Transverse colon (tissue), 4 donors: ENCODE results near the gene GTF3C1. TPM values are rescaled to one million over a fixed set of nuclear protein-coding genes. Genes with fewer than 3 reads are reported as not detected.

Experiments used
- DNase-seq: peaks from one replicate; pipeline ENCODE4 v3.0.0-alpha.2; 2019
- H3K27ac ChIP-seq, 4 donors: fragments of 200-600 bp; sonication (generic); 2 replicates each; pipeline ENCODE4 v1.5.1; 2016 to 2018; ENCODE audit warnings: inconsistent platforms in 4 of 4
- H3K27me3 ChIP-seq: fragments of 200-600 bp; sonication (generic); 2 replicates; pipeline ENCODE4 v1.5.1; 2017; ENCODE audit warnings: inconsistent platforms
- H3K36me3 ChIP-seq, 4 donors: fragments of 200-600 bp; sonication (generic); 2 replicates each; pipeline ENCODE4 v1.5.1; 2017 to 2019; ENCODE audit warnings: inconsistent platforms in 4 of 4
- H3K4me1 ChIP-seq, 4 donors: fragments of 200-600 bp; sonication (generic); 2 replicates each; pipeline ENCODE4 v1.5.1; 2017 to 2020; ENCODE audit warnings: inconsistent platforms in 4 of 4
- H3K4me3 ChIP-seq, 4 donors: fragments of 200-600 bp; sonication (generic); 1 replicate in 1 of 4; 2 replicates in 3 of 4; pipeline versions ENCODE4 v1.5.1 to v1.6.1; 2017 to 2019; ENCODE audit warnings: inconsistent platforms in 4 of 4
- H3K9me3 ChIP-seq, 2 donors: fragments of 200-600 bp; sonication (generic); 2 replicates each; pipeline ENCODE4 v1.5.1; 2017 to 2019; ENCODE audit warnings: inconsistent platforms in 2 of 2
- CTCF ChIP-seq, 5 experiments: fragments of 200-600 bp in 3 of 5; fragments of 450-650 bp in 2 of 5; sonication (generic) in 3 of 5; IDR thresholded peaks; 1 replicate in 2 of 5; 2 replicates in 3 of 5; pipeline ENCODE4 v1.5.1; 2016 to 2017; ENCODE audit warnings: antibody characterized with exemption in 5 of 5, inconsistent platforms in 3 of 5, mild to moderate bottlenecking in 2 of 5, moderate library complexity in 1 of 5
- EP300 ChIP-seq: sonication (generic); formaldehyde crosslinking; IDR thresholded peaks from one replicate; pipeline ENCODE4 v1.6.1; 2017; ENCODE audit warnings: antibody characterized with exemption, low read depth
- POLR2A ChIP-seq: fragments of 450-650 bp; IDR thresholded peaks from one replicate; pipeline ENCODE4 v1.6.1; 2016; ENCODE audit warnings: antibody characterized with exemption, mild to moderate bottlenecking, moderate library complexity
- POLR2AphosphoS5 ChIP-seq, 3 donors: sonication (generic); formaldehyde crosslinking; IDR thresholded peaks; one replicate each; pipeline ENCODE4 v1.6.1; 2016; ENCODE audit warnings: antibody characterized with exemption in 3 of 3
- WGBS, 2 donors: methylation state at CpG; one replicate each; pipeline ENCODE4 v1.1.5; 2018; ENCODE audit warnings: low coverage in 1 of 2; 5-methylcytosine and 5-hydroxymethylcytosine counted together
- in situ Hi-C, 4 donors: fragments of 200-750 bp; cut with MboI; loops; one replicate each; pipeline versions ENCODE4 v1.15.0 to v1.15.1; 2017; ENCODE audit warnings: low sequenced_read_pairs in 3 of 4, low pct_ligation_motif_present in 1 of 4, low pct_unique_long_range_greater_than_20kb in 1 of 4
- intact Hi-C: fragments of 100-400 bp; cut with DNase I; formaldehyde crosslinking; loops from one replicate; pipeline ENCODE4 v1.15.1; 2023; ENCODE audit warnings: low total_unique reads
- total RNA-seq, 4 donors: library from RNA; depleted of rRNA; stranded (reverse); fragments of >200 nt; gene quantifications; one replicate each; pipeline ENCODE4 v1.1.0, GENCODE V29; 2016

Gene GTF3C1
- total RNA-seq, 4 donors from 2014 or later, result 49.6 to 129 (median 60.1) TPM

DNA sequence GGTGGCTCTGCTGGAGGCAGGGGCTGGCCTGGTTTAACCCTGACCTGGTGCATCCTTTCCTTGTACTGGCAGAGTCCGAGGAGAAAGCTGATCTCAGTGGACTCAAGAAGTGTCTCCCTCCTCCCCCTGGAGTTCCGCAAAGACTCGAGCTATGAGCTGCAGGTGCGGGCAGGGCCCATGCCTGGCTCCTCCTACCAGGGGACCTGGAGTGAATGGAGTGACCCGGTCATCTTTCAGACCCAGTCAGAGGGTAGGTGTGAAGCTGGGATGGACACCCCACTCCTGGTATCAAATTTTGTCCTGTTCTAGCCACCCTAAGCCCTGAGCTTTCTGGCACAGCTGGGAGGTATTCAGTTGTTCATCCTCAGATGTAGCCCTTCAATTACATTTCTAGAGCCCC lies 105.2 kb downstream of the GTF3C1 start:
- peaks cover 6% of the 10 kb centered on the region for H3K27me3 ChIP-seq
- DNase-seq, result no peak
- in situ Hi-C loops (no loop called here), intact Hi-C loops (no loop called here)
- 95% methylated on average over 5 of the region's 5 CpGs; no CpG with 5 or more reads in 1 of the 2 donors for WGBS, 2 donors
- no peaks in the 10 kb centered on the region for H3K9me3 ChIP-seq
- no peak overlapping the region for H3K4me3 ChIP-seq
- no peaks in the 10 kb centered on the region for H3K4me1 ChIP-seq
- TF ChIP-seq EP300, result no peak
- TF ChIP-seq CTCF (IDR thresholded peaks at IDR 0.05), result no peak
- no peak for TF ChIP-seq POLR2AphosphoS5 (IDR thresholded peaks at IDR 0.05)
- TF ChIP-seq POLR2A, result no peak
- no peak overlapping the region for H3K27ac ChIP-seq
- H3K36me3 ChIP-seq, result no peaks in the 10 kb centered on the region

DNA sequence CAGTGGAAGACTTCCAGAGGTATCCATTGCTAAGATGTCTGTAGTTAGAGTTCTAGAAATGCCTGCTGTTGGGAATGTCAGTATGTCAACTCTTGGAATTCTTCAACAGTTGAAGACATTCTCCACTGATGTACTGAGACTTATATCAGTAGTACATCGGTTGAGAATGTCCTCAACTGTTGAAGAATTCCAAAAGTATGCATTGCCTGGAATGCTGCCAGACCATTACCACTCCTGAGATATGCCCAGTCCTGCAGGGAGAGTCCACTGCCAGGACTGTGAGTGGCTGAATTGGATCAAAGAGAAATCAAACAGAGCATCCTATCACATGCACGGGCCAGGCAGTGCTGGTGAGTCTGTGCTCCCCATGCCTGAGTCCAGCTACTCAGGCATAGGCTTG lies 105.7 kb downstream of the GTF3C1 start:
- H3K4me3 ChIP-seq, result no peak overlapping the region
- no peaks in the 10 kb centered on the region for H3K36me3 ChIP-seq
- intact Hi-C loops (no loop called here), in situ Hi-C loops (no loop called here)
- TF ChIP-seq CTCF (IDR thresholded peaks at IDR 0.05) (no peak), POLR2AphosphoS5 (IDR thresholded peaks at IDR 0.05) (no peak), EP300 (no peak), POLR2A (no peak)
- H3K27ac ChIP-seq, result no peak overlapping the region
- no peak for DNase-seq
- no peaks in the 10 kb centered on the region for H3K9me3 ChIP-seq
- peaks cover 5% of the 10 kb centered on the region for H3K27me3 ChIP-seq
- H3K4me1 ChIP-seq, result no peaks in the 10 kb centered on the region
- WGBS, 2 donors, result 67 to 89% methylated on average over 1 to 2 of the region's 2 CpGs

DNA sequence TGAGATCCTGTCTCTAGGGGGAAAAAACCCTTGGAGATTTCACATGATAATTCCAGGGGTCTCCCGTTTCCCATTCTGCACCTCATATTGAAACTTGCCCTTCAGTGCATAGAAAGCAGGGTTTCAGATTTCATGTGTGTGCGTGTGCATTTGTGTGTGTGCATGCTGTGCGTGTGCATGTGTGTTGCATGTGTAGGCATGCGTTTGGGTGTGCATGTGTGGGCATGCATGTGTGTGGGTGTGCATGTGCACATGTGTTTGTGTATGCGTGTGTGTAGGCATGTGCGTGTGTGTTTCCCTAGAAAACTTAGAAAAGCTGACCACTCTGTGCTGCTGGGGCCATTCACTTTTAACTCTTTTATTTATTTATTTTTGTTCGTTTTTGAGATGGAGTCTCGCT lies 107.7 kb downstream of the GTF3C1 start:
- DNase-seq, result no peak
- no peak overlapping the region for H3K4me3 ChIP-seq
- WGBS, 2 donors, result 92 to 97% methylated on average over 5 to 8 of the region's 8 CpGs
- no peaks in the 10 kb centered on the region for H3K9me3 ChIP-seq
- H3K27me3 ChIP-seq, result no peaks in the 10 kb centered on the region
- intact Hi-C loops (no loop called here), in situ Hi-C loops (no loop called here)
- no peaks in the 10 kb centered on the region for H3K36me3 ChIP-seq
- no peak for TF ChIP-seq POLR2A
- no peak for TF ChIP-seq CTCF (IDR thresholded peaks at IDR 0.05)
- no peak for TF ChIP-seq EP300
- no peak for TF ChIP-seq POLR2AphosphoS5 (IDR thresholded peaks at IDR 0.05)
- no peaks in the 10 kb centered on the region for H3K4me1 ChIP-seq
- H3K27ac ChIP-seq, result no peak overlapping the region

DNA sequence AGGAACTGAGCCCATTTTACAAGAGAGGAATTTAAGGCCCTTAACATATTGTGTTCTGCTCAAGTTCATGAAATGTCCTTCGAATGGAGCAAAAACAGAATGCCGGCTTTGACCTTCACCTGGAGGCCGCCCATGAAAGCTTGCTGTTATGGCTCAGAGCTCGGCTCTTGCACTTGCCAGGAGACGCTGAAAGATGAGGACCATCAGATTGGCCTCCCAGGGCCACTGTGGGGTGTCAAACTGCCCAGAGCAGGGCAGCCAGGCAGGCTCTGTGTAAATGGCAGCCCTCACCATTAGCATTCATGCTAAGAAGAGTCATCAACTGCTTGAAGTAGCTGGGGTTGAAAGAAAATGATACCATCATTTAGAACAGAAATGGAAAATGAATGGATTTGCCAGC lies 108.4 kb downstream of the GTF3C1 start:
- in situ Hi-C loops, result no loop called here
- H3K27me3 ChIP-seq, result no peaks in the 10 kb centered on the region
- no peak for DNase-seq
- H3K4me3 ChIP-seq, result no peak overlapping the region
- no peaks in the 10 kb centered on the region for H3K36me3 ChIP-seq
- TF ChIP-seq POLR2A (no peak), POLR2AphosphoS5 (IDR thresholded peaks at IDR 0.05) (no peak), CTCF (IDR thresholded peaks at IDR 0.05) (no peak), EP300 (no peak)
- intact Hi-C loops, result no loop called here
- 89% methylated on average over 5 of the region's 5 CpGs; no CpG with 5 or more reads in 1 of the 2 donors for WGBS, 2 donors
- H3K27ac ChIP-seq, result no peak overlapping the region
- no peaks in the 10 kb centered on the region for H3K9me3 ChIP-seq
- no peaks in the 10 kb centered on the region for H3K4me1 ChIP-seq
